GM04503 (cell line): Measurements from ENCODE around the gene FKBP8.

Experiments used
- DNase-seq: peaks from one replicate; pipeline ENCODE4 v3.0.0-alpha.2; 2012; ENCODE audit warnings: low read depth

Gene FKBP8

GRCh38 chr19:18502246-18502637, 41.1 kb downstream of the FKBP8 start:
- no peak for DNase-seq

DNA sequence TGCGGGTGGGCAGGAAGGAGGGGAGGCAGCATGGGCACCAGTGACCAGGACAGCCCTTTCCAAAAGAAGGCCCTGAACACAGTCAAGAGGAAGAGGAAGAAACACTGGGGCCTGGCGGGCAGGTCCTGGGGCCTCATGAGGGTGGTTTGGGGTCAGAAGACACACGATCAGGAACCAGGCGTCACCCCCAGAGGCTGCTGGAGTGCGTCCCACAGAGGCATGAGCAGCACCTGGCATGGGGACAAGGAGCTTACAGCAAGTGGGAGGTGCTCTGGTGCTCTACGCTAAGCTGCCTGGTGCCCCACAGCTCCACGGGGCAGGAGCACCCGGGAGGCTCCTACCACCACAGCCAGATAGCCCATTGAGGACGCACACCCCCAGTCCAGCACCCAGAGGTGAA, 41.5 kb downstream of the FKBP8 start:
- DNase-seq, result no peak

DNA sequence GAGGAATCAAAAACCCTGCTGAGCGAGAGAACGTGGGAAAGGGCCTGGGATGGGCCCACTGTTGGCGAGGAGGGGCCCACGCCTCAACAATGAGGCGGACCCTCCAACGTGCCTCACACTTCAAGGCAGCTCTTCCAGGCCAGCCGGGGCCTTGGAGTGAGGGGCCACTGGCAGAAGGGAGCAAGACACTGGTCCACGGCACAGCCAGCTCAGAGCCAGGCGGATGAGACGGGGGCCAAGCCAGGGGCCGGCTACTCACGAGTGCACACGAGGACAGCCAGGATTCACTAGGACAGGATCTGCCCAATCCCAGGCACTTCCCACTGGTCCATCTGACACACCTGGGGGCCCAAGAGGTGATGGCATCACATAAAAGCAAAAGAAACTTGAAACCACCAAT, 42.0 kb downstream of the FKBP8 start:
- no peak for DNase-seq

DNA sequence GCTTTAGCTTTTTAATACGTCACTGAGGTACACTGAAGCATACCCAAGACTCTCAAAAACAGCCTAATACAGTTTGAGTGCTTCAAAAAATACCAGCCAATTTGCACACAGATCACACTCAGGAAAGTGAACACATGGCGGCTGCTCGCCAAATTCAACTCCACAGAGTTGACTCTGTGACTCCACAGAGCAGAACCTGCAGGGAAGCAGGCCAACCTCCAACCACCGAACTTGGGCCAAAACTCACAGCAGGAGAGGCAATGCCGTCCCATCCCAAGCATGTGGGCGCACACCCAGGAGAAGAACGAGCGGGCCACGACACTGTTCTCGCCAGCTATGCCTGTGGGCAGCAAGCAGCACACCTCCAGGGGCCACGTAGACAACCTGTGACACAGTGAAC, 42.6 kb downstream of the FKBP8 start:
- DNase-seq, result no peak

- DNase-seq, result no peak
Observed at GRCh38 chr19:18500376-18500775, 43.0 kb downstream of the FKBP8 start.

- no peak for DNase-seq
Observed at GRCh38 chr19:18499055-18499775, 44.2 kb downstream of the FKBP8 start.

GRCh38 chr19:18496980-18497256, 46.5 kb downstream of the FKBP8 start:
- no peak for DNase-seq

DNA sequence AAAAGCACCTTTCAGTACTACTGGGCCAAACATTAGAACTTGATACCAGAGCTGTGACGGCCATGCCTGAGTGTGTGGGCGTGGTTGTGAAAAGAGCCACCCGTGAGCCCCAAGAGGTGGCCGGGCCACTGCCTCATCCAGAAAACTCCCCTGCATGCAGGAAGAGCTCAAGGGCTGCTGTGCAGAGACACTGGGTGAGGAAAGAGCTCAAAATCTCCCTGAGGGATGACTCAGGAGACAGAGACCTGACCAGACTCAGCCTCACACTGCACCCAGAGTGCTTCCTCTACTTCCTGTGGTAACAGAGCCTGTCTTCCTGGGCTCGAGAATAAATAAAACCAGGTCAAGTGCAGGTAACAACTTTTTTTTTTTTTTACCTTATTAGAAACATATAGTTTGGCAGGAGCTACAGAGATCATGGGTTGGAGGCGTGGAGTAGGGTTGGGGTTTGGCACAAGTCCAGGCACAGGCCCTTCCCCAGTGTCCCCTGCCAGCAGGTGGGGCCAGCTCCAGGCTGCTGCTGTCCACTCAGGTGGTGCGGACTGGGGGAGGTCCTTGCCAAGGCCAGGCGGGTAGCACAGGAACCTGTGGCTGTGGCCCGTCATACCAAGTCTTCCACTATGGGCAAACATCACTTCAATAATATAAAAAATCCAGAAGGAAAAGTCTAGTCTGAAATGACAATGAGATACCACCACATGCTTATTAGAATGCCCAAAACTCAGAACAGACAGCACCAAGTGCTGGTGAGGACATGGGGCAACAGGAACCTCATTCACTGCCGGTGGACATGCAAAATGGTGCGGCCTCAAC, 47.0 kb downstream of the FKBP8 start:
- no peak for DNase-seq

GRCh38 chr19:18495204-18495911, 48.0 kb downstream of the FKBP8 start:
- no peak for DNase-seq

GRCh38 chr19:18494267-18494607, 49.1 kb downstream of the FKBP8 start:
- no peak for DNase-seq

GRCh38 chr19:18493440-18494266, 49.7 kb downstream of the FKBP8 start:
- no peak for DNase-seq

- DNase-seq, result no peak
Observed at GRCh38 chr19:18491995-18492953, 51.1 kb downstream of the FKBP8 start.

GRCh38 chr19:18490728-18491127, 52.6 kb downstream of the FKBP8 start:
- no peak for DNase-seq

- no peak for DNase-seq
Observed at GRCh38 chr19:18489627-18490184, 53.7 kb downstream of the FKBP8 start.

GRCh38 chr19:18488838-18489626, 54.3 kb downstream of the FKBP8 start:
- DNase-seq, result no peak

GRCh38 chr19:18488403-18488723, 55.0 kb downstream of the FKBP8 start:
- DNase-seq, result no peak

- no peak for DNase-seq
Observed at GRCh38 chr19:18487576-18488402, 55.6 kb downstream of the FKBP8 start.

- no peak for DNase-seq
Observed at GRCh38 chr19:18486746-18487145, 56.6 kb downstream of the FKBP8 start.

DNA sequence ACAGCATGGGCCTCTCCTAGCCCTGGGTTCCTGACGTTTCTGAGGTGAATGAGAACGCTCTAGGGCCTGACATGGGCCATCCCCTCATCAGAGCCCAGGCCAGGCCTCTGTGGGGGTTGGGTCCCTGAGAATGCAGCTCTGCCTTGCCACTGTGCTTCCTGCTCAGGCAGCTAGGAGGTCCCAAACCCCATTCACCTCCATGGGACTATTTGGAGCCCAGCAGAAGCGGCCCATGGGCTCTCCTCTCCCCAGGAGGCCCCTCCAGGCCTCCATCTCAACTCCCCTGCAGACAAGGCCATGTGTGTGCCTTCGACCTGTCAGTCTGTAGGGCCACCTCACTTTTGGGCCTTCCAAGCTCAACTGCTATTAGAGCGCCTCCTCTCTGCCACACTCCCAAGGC, 58.4 kb downstream of the FKBP8 start:
- DNase-seq, result no peak
